ENCODE measurements around the gene SLC39A2.
"Not testable (repeated sequence)": the region's sequence is repeated elsewhere in the genome, so short reads cannot be mapped to it uniquely, and the experiment has no call there.

The SLC39A2 gene

GRCh38 chr14:20998674-20999366, at the start of gene SLC39A2:
TSS of gene SLC39A2 (plus strand) at chr14:20999293. CDS start at chr14:20999447, 154 bp downstream.
- no peak for DNase-seq

- DNase-seq: not testable (repeated sequence)
These were observed 44.2 kb upstream of the SLC39A2 start, which contains the start of gene RNASE2 for GRCh38 chr14:20954736-20955537. TSS of gene RNASE2 (plus strand) at chr14:20955487. CDS start at chr14:20955772, 285 bp downstream.

GRCh38 chr14:20955538-20955873, 43.6 kb upstream of the SLC39A2 start:
- DNase-seq: not testable (repeated sequence)

- DNase-seq: no peak
These were observed 42.6 kb upstream of the SLC39A2 start for GRCh38 chr14:20956376-20956976.

GRCh38 chr14:20958946-20959345, 40.1 kb upstream of the SLC39A2 start:
- not testable (repeated sequence) for DNase-seq

- no peak for DNase-seq
These were observed 29.8 kb upstream of the SLC39A2 start for GRCh38 chr14:20969336-20969735.

- peak; percentile 17 for DNase-seq
These were observed 28.5 kb upstream of the SLC39A2 start for GRCh38 chr14:20970647-20970982.

- peak; percentile 75 for DNase-seq
These were observed 27.9 kb upstream of the SLC39A2 start for GRCh38 chr14:20970983-20971704.

- no peak for DNase-seq
These were observed 27.4 kb upstream of the SLC39A2 start for GRCh38 chr14:20971705-20972021.

- DNase-seq: no peak
These were observed 25.6 kb upstream of the SLC39A2 start for GRCh38 chr14:20973501-20973900.

GRCh38 chr14:20976291-20976690, 22.8 kb upstream of the SLC39A2 start:
- DNase-seq: no peak

GRCh38 chr14:20978687-20979086, 20.4 kb upstream of the SLC39A2 start:
- DNase-seq: no peak

- DNase-seq: no peak
These were observed 18.2 kb upstream of the SLC39A2 start for GRCh38 chr14:20980906-20981305.

GRCh38 chr14:20982646-20983369, 16.3 kb upstream of the SLC39A2 start:
- no peak for DNase-seq

- DNase-seq: not testable (repeated sequence)
These were observed 13.4 kb upstream of the SLC39A2 start for GRCh38 chr14:20985650-20986049.

- DNase-seq: no peak
These were observed 12.3 kb upstream of the SLC39A2 start for GRCh38 chr14:20986811-20987210.

- no peak for DNase-seq
These were observed 10.2 kb upstream of the SLC39A2 start for GRCh38 chr14:20988717-20989470.

GRCh38 chr14:20989471-20989786, 9.7 kb upstream of the SLC39A2 start:
- DNase-seq: no peak

- DNase-seq: peak; percentile 76
These were observed 9.1 kb upstream of the SLC39A2 start, which contains the start of gene METTL17 for GRCh38 chr14:20989787-20990600. TSS of gene METTL17 (plus strand) at chr14:20989980. CDS start at chr14:20990003, 23 bp downstream.

- DNase-seq: no peak
These were observed 2.6 kb upstream of the SLC39A2 start for GRCh38 chr14:20996521-20996920.

GRCh38 chr14:20997115-20997514, 2.0 kb upstream of the SLC39A2 start:
- no peak for DNase-seq
